ENCODE results near the gene TNS4.

The TNS4 gene

DNA sequence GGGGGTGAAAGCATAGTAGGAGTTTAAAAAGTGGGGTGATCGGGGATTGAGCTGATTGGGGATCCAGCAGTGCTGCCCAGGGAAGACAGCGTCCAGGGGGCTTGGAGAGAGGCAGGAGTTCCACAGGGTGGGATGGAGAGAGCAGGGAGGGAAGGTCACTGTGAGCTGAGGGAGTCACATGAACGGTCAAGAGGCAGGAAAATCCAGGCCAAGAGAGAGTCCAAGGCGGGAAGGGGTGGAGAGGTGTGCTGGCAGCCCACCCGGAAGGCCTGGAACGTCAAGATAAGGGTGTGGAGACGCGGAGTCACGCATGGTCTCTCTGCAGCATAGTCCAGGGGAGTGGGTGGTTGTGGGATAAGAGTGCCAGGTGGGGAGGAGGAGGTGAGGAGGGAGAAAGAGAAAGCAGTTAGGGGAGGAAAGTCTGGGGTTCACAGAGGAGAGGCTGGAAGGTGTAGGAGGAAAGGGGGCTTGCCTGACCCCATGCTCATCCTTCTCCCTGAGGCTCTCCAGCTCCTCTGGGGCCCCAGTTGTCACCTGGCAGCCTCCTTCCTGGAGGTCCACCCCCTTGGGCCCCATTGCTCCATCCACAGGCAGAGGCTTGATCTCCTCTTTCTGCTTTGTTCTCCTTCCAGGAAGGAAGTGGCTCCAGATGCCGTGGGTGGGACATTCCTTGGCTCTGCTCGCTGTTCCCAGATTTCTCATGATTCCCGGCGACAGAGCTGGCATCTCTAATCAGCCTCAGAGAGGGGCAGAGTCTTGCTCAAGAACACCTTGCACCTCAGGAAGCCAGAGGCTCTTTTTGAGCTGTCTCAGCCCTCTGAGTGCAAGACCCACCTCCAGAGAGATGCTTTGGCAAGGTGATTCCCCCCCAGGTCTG lies 35.1 kb upstream of the TNS4 start:
- DNase-seq (ENCODE audit: extremely low read depth, insufficient read length), result no peak

GRCh38 chr17:40535924-40536294 lies 34.5 kb upstream of the TNS4 start:
- TF ChIP-seq, protein P1, sequence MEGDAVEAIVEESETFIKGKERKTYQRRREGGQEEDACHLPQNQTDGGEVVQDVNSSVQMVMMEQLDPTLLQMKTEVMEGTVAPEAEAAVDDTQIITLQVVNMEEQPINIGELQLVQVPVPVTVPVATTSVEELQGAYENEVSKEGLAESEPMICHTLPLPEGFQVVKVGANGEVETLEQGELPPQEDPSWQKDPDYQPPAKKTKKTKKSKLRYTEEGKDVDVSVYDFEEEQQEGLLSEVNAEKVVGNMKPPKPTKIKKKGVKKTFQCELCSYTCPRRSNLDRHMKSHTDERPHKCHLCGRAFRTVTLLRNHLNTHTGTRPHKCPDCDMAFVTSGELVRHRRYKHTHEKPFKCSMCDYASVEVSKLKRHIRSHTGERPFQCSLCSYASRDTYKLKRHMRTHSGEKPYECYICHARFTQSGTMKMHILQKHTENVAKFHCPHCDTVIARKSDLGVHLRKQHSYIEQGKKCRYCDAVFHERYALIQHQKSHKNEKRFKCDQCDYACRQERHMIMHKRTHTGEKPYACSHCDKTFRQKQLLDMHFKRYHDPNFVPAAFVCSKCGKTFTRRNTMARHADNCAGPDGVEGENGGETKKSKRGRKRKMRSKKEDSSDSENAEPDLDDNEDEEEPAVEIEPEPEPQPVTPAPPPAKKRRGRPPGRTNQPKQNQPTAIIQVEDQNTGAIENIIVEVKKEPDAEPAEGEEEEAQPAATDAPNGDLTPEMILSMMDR (IDR thresholded peaks at IDR 0.05; ENCODE audit: insufficient read depth, low read length, poor library complexity, severe bottlenecking), result no peak
- Histone ChIP-seq H3K36me3 (ENCODE audit: control insufficient read depth, insufficient read depth, low read length) (no peaks in the 10 kb centered on the region), H3K4me3 (replicated peaks; ENCODE audit: low read depth, low read length) (no peak overlapping the region), H3K27me3 (replicated peaks; ENCODE audit: control insufficient read depth, insufficient read depth, low read length) (no peaks in the 10 kb centered on the region)
- no peak for DNase-seq (ENCODE audit: extremely low read depth, insufficient read length)

More for the DNA sequence above, 35.1 kb upstream of the TNS4 start:
- Histone ChIP-seq H3K27me3 (replicated peaks; ENCODE audit: control insufficient read depth, insufficient read depth, low read length) (no peaks in the 10 kb centered on the region), H3K4me3 (replicated peaks; ENCODE audit: low read depth, low read length) (no peak overlapping the region), H3K36me3 (ENCODE audit: control insufficient read depth, insufficient read depth, low read length) (no peaks in the 10 kb centered on the region)
- TF ChIP-seq, protein P1 (IDR thresholded peaks at IDR 0.05; ENCODE audit: insufficient read depth, low read length, poor library complexity, severe bottlenecking), result no peak

- DNase-seq (ENCODE audit: extremely low read depth, insufficient read length), result no peak
- no peaks in the 10 kb centered on the region for H3K36me3 ChIP-seq (ENCODE audit: control insufficient read depth, insufficient read depth, low read length)
- no peak overlapping the region for H3K4me3 ChIP-seq (replicated peaks; ENCODE audit: low read depth, low read length)
- TF ChIP-seq, protein P1 (IDR thresholded peaks at IDR 0.05; ENCODE audit: insufficient read depth, low read length, poor library complexity, severe bottlenecking), result no peak
- H3K27me3 ChIP-seq (replicated peaks; ENCODE audit: control insufficient read depth, insufficient read depth, low read length), result no peaks in the 10 kb centered on the region
These were observed 34.0 kb upstream of the TNS4 start for GRCh38 chr17:40535438-40535837.

DNA sequence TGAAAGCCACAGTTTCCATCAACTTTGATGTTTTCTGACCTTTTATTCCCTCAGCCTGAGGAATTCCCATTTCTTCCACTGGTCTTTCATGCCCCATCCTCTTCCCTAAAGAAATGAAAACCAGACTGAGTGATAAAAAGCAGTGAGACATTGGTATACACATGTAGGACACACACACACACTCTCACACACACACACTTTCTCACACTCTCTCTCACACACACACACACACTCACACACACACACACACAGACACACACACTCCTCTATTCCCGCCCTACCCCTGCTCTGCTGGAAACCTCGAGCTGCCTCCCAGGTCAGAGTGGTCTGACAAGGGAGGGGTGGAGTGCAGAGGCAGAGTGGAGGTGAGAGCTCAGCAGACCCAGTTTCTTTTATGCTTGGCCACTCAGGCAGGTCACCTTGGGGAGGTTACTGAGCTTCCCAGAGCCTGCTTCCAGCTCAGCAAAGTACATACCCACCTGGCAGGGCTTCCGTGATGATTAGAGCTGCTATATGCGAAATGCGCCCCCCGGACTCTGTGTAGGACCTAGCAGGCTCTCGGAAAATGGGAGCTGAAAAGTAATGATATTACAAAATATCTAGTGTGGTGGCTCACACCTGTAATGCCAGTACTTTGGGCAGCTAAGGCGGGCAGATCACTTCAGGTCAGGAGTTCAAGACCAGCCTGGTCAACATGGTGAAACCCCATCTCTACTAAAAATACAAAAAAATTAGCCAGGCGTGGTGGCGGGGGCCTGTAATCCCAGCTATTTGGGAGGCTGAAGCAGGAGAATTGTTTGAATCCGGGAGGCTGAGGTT lies 33.2 kb upstream of the TNS4 start:
- DNase-seq (ENCODE audit: extremely low read depth, insufficient read length), result no peak
- Histone ChIP-seq H3K36me3 (ENCODE audit: control insufficient read depth, insufficient read depth, low read length) (no peaks in the 10 kb centered on the region), H3K4me3 (replicated peaks; ENCODE audit: low read depth, low read length) (no peak overlapping the region), H3K27me3 (replicated peaks; ENCODE audit: control insufficient read depth, insufficient read depth, low read length) (no peaks in the 10 kb centered on the region)
- TF ChIP-seq, protein P1 (IDR thresholded peaks at IDR 0.05; ENCODE audit: insufficient read depth, low read length, poor library complexity, severe bottlenecking), result no peak

DNA sequence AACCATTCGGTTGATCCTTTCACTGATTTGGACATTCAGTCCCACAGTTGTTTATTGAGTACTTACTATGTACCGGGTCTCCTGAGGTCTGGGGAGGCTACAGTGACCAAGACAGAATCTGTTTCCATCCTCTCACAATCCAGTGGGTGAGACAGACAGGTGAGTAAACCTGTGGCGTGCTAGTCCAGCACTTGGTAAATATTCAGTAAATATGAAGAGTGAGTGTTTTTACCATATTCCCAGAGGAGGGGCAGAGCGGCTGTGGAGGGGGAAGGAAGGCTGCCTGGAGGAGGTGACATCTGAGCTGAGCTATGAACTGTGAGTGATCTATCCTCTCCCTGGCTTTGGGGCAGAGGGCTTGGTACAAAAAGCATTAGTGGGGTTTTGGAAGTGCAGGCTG lies 32.5 kb upstream of the TNS4 start:
- TF ChIP-seq, protein P1 (IDR thresholded peaks at IDR 0.05; ENCODE audit: insufficient read depth, low read length, poor library complexity, severe bottlenecking), result no peak
- no peak for DNase-seq (ENCODE audit: extremely low read depth, insufficient read length)
- Histone ChIP-seq H3K27me3 (replicated peaks; ENCODE audit: control insufficient read depth, insufficient read depth, low read length) (no peaks in the 10 kb centered on the region), H3K4me3 (replicated peaks; ENCODE audit: low read depth, low read length) (no peak overlapping the region), H3K36me3 (ENCODE audit: control insufficient read depth, insufficient read depth, low read length) (no peaks in the 10 kb centered on the region)

All from GM06990 (cell line).